HG02981 (cell line): Measurements from ENCODE around the gene LCOR.
"Not testable (repeated sequence)": the region's sequence is repeated elsewhere in the genome, so short reads cannot be mapped to it uniquely, and the experiment has no call there.

Experiments used
- ATAC-seq: cut with Tn5 transposase; IDR thresholded peaks from one replicate; pipeline ENCODE4 v1.9.1; 2021; ENCODE audit warnings: mild to moderate bottlenecking, moderate library complexity; ENCODE audit not compliant: unreplicated experiment

LCOR gene

DNA sequence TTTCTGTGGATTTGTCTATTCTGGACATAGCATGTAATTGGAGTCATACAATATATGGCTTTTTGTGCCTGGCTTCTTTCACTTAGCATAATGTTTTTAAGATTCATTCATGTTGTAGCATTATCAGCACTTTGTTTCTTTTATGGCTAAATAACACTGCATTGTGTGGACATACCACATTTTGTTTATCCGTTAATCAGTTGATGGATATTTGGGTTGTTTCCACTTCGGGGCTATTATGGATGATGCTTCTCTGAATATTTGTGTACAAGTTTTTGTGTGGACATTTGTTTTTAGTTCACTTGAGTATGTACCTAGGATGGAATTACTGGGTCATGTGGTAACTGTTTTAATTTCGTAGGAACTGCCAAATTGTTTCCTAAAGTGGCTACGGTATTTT, 6.4 kb downstream of the LCOR start:
- no peak for ATAC-seq

DNA sequence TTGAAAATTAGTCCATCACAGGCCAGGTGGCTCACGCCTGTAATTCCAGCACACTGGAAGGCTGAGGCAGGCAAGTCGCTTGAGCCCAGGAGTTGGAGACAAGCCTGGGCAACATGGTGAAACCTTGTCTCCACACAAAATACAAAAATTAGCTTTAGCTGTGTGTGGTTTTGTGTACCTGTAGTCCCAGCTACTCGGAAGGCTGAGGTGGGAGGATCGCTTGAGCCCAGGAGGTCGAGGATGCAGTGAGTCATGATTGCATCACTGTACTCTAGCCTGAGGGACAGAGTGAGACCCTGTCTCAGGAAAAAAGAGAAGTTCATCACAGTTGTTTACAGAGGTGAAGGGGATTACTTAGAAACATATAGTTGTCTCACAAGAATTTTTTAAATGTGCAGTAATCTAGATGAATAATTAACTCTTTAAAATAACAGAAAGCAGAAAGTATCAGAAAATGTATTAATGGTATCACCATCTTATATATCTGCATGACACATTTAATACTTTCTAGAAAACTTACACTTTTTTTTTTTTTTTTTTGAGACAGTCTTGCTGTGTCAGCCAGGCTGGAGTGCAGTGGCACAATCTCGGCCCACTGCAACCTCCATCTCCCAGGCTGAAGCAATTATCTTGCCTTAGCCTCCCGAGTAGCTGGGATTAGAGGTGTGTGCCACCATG, 8.9 kb downstream of the LCOR start:
- ATAC-seq, result no peak

DNA sequence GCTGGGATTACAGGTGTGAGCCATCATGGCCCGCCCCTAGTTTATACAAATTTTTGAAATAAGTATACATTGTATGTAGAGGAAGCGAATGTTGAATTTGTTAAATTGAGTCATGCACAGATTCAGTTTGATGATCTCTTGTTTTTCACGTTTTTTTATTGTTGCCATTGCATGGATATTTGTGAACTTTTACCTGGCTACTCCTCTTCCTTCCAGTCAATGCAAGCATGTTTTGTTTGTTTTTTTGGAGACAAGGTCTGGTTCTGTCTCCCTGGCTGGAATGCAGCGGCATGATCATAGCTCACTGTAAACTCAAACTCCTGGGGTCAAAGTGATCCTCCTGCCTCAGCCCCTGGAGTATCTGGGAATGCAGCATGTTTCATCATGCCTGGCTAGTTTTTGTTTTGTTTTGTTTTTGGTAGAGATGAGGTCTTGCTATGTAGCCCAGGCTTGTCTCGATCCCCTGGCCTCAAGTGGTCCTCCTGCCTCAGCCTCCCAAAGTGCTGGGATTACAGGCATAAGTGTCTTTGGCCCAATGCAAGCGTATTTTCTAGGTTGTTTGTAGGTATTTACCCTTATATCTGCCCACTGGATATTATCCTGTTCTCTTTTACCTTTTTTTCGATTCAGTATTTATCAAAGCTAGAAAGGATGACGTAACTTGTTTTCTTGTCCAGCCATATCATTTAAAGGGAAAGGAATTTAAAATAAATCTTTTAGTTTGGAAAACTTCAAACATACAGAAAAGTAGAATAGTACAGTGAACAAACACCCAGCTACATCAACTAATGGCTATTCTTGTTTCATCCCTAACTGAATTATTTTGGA, 11.0 kb downstream of the LCOR start:
- no peak for ATAC-seq

DNA sequence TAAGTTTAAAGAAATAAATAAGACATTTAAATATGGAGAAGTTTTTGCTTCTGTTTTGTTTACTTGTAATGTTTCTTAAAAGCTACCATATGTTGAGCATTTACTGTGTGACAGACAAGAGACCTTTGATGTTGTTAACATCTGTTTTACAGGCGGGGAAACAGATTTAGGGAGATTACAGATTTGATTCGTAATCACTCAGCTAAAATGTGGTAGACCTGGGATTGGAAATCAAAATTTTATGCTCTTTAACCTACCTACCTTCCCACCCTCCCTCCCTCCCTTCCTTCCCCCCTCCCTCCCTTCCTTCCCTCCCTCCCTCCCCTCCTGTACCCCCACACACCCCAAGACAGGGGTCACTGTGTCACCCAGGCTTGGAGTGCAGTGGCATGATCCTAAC, 11.7 kb downstream of the LCOR start:
- ATAC-seq, result no peak

DNA sequence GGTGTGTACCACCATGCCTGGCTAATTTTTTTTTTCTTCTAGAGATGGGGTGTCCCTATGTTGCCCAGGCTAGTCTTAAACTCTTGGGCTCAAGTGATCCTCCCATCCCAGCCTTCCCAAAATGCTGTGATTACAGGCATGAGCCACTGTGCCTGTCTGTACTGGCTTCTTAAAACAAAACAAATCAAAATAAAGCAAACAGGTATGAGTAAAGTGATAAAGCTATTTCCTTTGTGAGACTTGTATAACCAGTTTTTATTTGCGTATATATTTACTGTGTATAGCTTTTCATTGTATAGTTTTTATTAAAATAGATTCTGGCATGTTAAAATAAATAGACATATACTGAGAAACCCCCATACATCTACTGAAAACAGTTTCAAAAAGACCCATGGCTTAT, 14.3 kb downstream of the LCOR start:
- no peak for ATAC-seq

DNA sequence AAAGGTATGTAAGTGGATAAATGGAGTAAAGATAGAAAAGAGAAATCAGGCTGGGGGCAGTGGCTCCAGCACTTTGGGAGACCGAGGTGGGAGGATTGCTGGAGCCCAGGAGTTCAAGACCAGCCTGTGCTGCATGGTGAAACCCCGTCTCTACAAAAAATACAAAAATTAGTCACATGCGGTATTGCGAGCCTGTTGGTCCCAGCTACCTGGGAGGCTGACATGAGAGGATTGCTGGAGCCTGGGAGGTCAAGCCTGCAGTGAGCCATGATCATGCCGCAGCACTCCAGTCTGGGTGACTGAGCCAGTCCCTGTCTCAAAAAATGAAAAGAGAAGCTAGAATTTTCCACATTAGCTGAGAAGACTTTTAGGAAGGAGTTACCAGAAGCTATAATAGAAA, 14.8 kb downstream of the LCOR start:
- no peak for ATAC-seq

DNA sequence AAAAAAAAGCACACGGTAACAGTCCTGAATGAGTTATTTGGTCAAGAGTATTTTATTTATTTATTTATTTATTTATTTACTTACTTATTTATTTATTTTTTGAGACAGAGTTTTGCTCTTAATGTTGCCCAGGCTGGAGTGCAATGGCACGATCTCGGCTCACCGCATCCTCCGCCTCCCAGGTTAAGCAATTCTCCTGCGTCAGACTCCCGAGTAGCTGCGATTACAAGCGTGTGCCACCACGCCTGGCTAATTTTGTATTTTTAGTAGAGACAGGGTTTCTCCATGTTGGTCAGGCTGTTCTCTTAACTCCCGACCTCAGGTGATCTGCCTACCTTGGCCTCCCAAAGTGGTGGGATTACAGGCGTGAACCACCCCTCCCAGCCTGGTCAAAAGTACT, 15.3 kb downstream of the LCOR start:
- ATAC-seq, result not testable (repeated sequence)

DNA sequence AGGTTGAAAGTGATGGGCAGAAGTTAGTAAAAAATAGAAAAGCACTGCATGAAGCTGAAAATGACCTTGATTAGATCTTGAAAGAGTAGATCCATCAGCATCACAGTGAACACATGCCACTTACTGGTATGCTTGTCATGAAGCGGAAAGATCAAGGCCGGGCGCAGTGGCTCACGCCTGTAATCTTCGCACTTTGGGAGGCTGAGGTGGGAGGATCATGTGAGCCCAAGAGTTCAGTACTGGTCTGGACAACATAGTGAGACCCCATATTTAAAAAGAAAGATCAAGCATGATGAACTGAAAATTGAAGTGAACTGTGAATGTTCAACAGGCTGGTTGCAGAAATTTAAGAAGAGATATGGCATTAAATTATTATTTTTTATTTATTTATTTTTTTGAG, 18.0 kb downstream of the LCOR start:
- ATAC-seq, result no peak

DNA sequence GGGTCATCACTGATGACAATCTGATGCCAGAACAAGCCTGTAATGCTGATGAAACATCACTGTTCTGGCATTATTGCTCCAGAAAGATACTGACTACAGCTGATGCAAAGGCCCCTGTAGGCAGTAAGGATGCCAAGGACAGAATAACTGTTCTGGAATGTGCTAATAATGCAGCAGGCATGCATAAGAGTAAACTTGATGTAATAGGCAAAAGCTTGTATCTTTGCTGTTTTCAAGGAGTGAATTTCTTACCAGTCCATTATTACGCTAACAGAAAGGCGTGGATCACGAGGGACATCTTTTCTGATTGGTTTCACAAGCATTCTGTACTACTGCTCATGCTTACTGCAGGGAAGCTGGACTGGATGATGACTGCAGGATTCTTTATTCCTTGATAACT, 18.7 kb downstream of the LCOR start:
- no peak for ATAC-seq

DNA sequence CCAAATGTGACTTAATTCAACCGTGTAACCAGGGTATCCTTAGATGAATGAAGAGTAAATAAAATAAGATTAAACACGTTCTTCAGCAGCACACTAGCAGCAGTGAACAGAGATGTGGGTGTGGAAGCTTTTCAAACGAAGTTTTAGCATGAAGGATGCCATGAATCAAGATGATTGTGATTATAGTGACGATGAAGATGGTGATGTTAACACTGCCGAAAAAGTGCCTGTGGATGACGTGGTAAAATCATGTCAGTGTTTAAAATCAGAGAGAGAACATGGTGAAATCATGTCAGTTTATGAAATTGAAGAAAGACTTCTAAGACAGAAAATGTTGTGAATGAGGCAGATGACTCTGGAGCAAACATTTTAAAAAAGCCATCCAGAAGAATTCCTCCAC, 19.2 kb downstream of the LCOR start:
- ATAC-seq, result no peak

DNA sequence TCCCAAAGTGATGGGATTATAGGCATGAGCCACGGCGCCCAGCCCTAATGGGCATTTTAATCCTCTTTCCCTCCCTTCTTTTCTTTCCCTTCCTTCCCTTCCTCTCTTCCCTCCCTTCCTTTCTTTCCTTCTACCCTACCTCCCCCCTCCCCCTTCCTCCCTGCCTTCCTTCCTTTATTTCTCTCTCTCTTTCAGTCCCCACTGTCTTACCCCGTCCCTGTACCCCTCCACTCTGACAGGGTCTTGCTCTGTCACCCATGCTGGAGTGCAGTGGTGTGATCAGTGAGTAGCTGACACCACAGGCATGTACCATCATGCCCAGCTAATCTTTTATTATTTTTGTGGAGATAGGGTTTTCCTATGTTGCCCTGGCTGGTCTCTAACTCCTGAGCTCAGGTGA, 24.2 kb downstream of the LCOR start:
- ATAC-seq, result no peak

DNA sequence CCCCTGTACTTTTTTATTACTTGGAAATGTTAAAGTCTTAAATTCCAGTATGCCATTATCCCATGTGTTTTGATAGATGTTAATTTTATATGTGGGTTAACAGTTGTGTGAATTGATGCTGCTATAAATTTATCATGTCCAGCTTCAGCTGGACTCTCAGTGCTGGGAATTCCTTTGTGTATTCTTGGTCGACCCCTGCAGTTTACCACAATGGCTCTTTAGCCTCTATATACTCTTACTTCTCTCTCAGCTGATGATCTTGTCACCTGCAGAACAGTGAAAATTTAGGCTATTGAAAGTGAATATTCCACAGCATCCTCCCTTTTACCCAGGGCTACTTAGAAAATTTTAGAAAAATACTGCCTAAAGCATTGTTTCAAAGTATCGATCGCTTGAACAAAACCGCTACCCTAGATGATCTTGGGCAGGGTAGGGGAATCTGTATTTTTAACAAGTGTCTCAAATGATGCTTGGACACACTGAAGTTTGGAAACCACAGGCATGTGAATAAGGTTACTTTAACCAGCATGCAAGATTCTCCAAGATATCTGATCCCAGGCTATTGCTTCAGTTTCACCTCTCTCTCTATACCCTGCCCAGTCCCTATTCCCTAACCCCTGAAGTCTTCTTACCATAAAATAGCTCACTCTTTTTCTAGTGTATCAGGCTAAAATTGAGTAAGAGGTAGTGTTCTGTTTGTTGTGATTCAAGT, 25.4 kb downstream of the LCOR start:
- no peak for ATAC-seq

DNA sequence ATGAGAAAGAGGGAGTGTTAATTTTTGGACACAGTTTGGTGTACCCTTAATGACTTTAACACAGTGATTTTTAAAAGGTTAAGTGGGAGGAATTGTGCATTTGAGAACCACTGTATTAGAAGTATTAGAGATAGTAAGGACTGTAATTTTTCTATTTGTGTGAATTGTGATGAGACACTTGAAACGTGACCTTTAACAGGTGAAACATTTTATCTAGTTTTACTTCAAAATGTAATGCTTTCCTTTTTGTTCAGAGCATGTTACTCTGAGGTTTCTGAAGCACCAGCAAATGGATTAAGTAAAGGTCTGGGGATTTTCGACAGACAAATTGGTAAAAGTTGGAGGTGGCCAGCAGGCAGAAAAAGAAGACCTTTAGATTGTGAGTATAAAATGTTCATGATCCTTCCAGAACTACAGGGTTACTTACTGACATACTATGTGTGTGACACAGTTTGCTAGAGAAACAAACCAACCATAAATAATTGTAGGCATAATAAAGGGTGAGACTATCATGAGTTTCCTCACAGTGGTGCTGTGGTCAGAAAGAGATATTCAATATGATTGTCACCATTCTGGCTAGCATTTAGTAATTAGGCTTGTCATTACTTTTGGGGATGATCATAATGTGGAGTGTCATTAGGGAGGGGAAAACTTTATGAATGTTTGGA, 26.1 kb downstream of the LCOR start:
- ATAC-seq, result no peak

DNA sequence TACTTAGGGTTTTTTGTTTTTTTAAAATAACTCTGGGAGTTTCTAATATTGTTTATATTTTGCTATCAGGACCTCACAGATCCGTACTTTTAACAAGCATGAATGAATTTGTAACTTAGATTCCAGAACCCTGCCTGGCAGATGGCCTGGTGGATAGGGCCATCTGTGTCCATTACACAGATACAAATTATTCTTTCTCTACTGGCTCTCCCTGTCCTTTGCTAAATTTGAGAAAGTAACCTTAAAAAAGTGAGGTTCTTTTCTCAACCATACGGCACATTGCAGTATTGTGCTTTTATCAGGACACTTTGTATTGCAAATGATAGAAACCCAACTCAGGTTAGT, 26.6 kb downstream of the LCOR start:
- ATAC-seq, result no peak

DNA sequence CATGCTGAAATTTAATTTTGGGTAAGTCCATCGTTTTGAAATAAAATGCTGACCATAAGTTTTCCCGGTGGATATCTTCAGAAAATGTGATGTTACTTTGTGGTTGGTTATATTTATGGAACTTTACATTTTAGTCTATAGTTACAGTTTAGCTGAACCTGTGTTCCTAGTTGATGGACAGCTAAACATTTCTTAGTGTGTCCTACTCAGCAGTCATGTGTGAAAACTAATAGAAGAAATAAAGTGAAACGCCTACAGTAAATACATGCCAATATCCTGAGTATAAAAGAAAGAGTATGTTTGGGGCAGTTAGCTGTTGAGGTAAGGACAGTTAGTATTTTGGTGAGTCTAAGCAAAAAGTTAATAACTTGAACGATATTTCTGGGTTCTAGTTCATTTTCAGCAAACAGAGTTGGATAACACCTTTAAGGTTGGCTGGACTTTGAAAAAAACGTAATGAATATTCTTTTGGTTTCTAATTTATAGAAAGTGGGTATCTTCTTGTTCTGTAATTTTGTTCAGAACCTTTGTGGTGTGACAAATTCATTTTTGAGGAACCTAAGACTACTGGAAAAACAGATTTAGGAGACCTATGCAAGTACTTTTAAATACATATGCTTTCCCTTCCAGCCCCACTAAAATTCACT, 28.7 kb downstream of the LCOR start:
- ATAC-seq, result no peak

DNA sequence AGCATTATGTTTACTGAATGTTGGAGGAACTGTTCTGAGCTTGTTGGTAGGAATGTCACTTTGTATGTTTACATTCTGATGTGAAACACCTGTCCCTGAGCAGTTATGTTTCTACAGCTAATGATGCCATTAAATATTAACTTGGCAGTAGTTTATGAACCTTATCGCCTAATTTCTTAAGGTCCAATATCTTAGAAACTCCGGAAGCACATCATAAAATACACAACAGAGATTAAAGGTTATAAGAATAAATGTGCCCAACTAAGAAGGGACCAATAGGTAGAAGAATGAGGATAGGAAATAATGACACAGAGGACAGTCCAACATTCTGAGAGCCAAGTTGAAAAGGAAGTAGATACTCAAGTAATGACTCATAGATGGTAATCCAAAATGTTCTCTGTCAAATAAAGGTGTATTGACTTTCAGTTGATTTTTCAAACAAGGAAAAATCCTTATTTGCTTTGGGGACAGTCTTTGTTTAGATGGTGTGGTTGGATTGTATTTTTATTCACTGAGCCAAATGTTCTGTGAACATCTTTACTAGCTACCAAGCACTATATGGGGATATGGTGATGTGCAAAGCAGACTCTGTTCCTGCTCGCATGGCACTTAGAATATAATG, 31.9 kb downstream of the LCOR start:
- ATAC-seq, result peak; percentile 63

DNA sequence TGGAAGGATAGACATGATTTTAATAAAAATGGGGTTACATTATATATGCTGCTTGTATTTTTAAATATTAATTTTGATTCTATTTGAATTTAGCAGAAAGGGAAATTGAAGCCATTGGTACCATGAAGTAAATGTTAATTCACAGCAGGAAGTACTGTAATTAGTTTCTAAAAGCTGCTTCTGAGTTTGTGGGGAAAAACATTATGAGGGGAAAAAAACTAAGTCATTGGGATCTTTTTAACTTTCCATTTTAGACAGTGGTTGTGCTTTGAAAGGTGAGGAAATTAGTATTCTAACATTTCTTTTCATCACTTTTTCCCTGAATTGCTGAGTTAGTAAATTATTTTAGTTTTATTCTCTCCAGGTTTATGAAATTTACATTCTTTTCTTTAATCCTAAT, 41.0 kb downstream of the LCOR start:
- ATAC-seq, result no peak

DNA sequence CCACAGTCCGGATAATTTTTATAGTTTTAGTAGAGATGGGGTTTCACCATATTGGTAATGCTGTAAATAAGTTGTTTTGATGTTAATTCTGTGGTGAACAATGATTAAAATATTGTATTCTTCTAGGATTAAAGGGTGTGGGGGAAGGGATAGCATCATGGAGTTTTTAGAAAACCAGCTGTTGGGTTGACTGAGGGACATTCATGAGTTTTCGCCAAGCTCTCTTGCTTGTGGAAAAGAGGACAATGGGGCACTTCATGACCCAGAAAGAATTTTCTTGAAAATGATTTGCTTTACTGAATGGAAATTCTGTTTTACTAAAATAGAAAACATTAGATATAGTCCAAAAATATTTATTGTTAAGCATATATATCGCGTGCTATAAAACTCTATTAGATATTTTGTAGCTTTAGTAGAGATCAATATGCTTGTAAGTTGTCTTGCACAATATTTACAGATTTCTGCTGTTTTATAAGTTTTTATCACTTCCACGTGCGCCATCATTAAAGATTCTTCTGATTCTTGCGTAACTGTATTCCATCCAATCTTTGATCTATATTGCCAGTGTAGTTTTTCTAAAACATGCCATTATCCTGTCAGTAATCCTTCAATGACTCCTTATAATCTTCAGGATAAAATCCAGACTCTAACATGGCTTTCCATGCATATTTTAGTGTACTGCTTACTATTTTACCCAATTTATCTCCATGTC, 41.8 kb downstream of the LCOR start:
- ATAC-seq, result no peak

DNA sequence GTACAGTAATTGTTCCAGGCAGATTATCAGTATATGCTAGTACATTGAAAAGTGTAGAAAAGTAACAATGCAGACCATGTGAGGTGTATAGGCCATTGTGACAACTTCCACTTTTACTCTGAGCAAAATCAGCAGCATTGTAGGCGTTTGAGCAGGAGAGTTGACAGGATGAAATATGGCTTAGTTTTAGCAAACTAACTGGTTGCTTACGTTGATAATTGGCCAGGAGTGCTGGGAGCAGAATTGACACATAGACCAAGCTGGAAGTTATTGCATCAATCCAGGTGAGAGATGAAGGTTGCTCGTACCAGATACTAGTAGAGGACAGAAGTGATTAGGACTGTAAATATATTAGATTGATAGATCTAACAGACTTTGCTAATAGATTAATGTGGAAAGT, 46.0 kb downstream of the LCOR start:
- no peak for ATAC-seq

DNA sequence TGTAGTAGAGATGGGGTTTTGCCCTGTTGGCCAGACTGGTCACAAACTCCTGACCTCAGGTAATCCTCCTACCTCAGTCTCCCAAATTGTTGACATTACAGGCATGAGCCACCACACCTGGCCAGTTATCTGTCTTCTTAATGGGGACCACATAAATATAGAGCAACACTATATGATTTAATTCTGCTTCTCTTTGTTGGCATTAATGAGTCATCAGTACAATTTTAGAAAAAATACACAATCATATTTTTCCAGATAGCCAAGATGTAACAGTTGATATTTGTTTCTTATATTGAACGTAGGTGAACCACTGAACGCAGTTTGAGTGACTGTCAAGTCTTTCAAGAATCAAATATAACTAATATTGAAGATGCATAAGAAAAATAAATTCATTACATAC, 48.5 kb downstream of the LCOR start:
- no peak for ATAC-seq
